Left forelimb (tissue), 1 donor: Measurements from ENCODE around the gene TNIK.
"Not testable (repeated sequence)": the region's sequence is repeated elsewhere in the genome, so short reads cannot be mapped to it uniquely, and the experiment has no call there.

Experiments
- DNase-seq: peaks from one replicate; pipeline ENCODE4 v3.0.0-alpha.2; 2018; ENCODE audit warnings: low spot score

TNIK gene

GRCh38 chr3:171256445-171257250 lies 203.6 kb downstream of the TNIK start:
- no peak for DNase-seq

- no peak for DNase-seq
Measured at GRCh38 chr3:171255236-171255806, 204.9 kb downstream of the TNIK start.

GRCh38 chr3:171254315-171254714 lies 205.9 kb downstream of the TNIK start:
- no peak for DNase-seq

GRCh38 chr3:171251835-171252234 lies 208.4 kb downstream of the TNIK start:
- no peak for DNase-seq

- no peak for DNase-seq
Measured at GRCh38 chr3:171250444-171250843, 209.8 kb downstream of the TNIK start.

GRCh38 chr3:171249245-171249644 lies 211.0 kb downstream of the TNIK start:
- no peak for DNase-seq

GRCh38 chr3:171248426-171249111 lies 211.6 kb downstream of the TNIK start:
- no peak for DNase-seq

GRCh38 chr3:171245796-171246765 lies 214.1 kb downstream of the TNIK start:
- DNase-seq: no peak

GRCh38 chr3:171242951-171243350 lies 217.3 kb downstream of the TNIK start:
- DNase-seq: no peak

GRCh38 chr3:171242170-171242569 lies 218.0 kb downstream of the TNIK start:
- DNase-seq: no peak

- not testable (repeated sequence) for DNase-seq
Measured at GRCh38 chr3:171241655-171242054, 218.6 kb downstream of the TNIK start.

GRCh38 chr3:171240504-171240835 lies 219.7 kb downstream of the TNIK start:
- DNase-seq: no peak

GRCh38 chr3:171239757-171240503 lies 220.3 kb downstream of the TNIK start:
- DNase-seq: no peak

GRCh38 chr3:171237009-171237385 lies 223.2 kb downstream of the TNIK start:
- DNase-seq: no peak

- DNase-seq: no peak
Measured at GRCh38 chr3:171236265-171237008, 223.8 kb downstream of the TNIK start.

- DNase-seq: no peak
Measured at GRCh38 chr3:171234298-171235010, 225.8 kb downstream of the TNIK start.

- DNase-seq: no peak
Measured at GRCh38 chr3:171231361-171231760, 228.8 kb downstream of the TNIK start.

GRCh38 chr3:171230865-171231264 lies 229.3 kb downstream of the TNIK start:
- no peak for DNase-seq

GRCh38 chr3:171229173-171229572 lies 231.0 kb downstream of the TNIK start:
- no peak for DNase-seq

- DNase-seq: no peak
Measured at GRCh38 chr3:171228240-171228639, 232.0 kb downstream of the TNIK start.
